ENCODE data around the gene BHLHA9.
"Not testable (repeated sequence)": the region's sequence is repeated elsewhere in the genome, so short reads cannot be mapped to it uniquely, and the experiment has no call there.

- TF ChIP-seq, protein P1, sequence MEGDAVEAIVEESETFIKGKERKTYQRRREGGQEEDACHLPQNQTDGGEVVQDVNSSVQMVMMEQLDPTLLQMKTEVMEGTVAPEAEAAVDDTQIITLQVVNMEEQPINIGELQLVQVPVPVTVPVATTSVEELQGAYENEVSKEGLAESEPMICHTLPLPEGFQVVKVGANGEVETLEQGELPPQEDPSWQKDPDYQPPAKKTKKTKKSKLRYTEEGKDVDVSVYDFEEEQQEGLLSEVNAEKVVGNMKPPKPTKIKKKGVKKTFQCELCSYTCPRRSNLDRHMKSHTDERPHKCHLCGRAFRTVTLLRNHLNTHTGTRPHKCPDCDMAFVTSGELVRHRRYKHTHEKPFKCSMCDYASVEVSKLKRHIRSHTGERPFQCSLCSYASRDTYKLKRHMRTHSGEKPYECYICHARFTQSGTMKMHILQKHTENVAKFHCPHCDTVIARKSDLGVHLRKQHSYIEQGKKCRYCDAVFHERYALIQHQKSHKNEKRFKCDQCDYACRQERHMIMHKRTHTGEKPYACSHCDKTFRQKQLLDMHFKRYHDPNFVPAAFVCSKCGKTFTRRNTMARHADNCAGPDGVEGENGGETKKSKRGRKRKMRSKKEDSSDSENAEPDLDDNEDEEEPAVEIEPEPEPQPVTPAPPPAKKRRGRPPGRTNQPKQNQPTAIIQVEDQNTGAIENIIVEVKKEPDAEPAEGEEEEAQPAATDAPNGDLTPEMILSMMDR (IDR thresholded peaks at IDR 0.05): not testable (repeated sequence)
- TF ChIP-seq, protein P2, sequence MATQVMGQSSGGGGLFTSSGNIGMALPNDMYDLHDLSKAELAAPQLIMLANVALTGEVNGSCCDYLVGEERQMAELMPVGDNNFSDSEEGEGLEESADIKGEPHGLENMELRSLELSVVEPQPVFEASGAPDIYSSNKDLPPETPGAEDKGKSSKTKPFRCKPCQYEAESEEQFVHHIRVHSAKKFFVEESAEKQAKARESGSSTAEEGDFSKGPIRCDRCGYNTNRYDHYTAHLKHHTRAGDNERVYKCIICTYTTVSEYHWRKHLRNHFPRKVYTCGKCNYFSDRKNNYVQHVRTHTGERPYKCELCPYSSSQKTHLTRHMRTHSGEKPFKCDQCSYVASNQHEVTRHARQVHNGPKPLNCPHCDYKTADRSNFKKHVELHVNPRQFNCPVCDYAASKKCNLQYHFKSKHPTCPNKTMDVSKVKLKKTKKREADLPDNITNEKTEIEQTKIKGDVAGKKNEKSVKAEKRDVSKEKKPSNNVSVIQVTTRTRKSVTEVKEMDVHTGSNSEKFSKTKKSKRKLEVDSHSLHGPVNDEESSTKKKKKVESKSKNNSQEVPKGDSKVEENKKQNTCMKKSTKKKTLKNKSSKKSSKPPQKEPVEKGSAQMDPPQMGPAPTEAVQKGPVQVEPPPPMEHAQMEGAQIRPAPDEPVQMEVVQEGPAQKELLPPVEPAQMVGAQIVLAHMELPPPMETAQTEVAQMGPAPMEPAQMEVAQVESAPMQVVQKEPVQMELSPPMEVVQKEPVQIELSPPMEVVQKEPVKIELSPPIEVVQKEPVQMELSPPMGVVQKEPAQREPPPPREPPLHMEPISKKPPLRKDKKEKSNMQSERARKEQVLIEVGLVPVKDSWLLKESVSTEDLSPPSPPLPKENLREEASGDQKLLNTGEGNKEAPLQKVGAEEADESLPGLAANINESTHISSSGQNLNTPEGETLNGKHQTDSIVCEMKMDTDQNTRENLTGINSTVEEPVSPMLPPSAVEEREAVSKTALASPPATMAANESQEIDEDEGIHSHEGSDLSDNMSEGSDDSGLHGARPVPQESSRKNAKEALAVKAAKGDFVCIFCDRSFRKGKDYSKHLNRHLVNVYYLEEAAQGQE (IDR thresholded peaks at IDR 0.05; ENCODE audit: insufficient read depth in 1 of 2, low read depth in 2 of 2, low read length in 1 of 2): not testable (repeated sequence)
- TF ChIP-seq SIN3A (IDR thresholded peaks at IDR 0.05; ENCODE audit: borderline replicate concordance, insufficient read depth, low read depth, low read length); POLR2AphosphoS5 (IDR thresholded peaks at IDR 0.05; ENCODE audit: low read depth, low read length); TCF7L2 (IDR thresholded peaks at IDR 0.05; ENCODE audit: low read depth, low read length): not testable (repeated sequence)
Measured at GRCh38 chr17:1307829-1308228, 37.6 kb downstream of the BHLHA9 start.

Measured in Panc1 (cell line).